HepG2 (cell line): ENCODE data around the gene RNFT1. TPM values are rescaled to one million over a fixed set of nuclear protein-coding genes. Genes with fewer than 3 reads are reported as not detected.
"Not testable (repeated sequence)": the region's sequence is repeated elsewhere in the genome, so short reads cannot be mapped to it uniquely, and the experiment has no call there.

ENCODE experiments used
- ATAC-seq: fragments of 200-7000 bp; cut with Tn5 transposase; 3 replicates; pipeline ENCODE4 v1.9.1; 2020; ENCODE audit warnings: mild to moderate bottlenecking, moderate library complexity
- BruUV-seq: library from RNA; stranded (reverse); fragments of 400-500 nt; replicated peaks from 2 replicates; lab custom pipeline; 2021; lab: Mats Ljungman, UMichigan
- CTCF ChIA-PET: fragments of 300-600 bp; formaldehyde crosslinking; extraction: SDS; loops from one replicate; lab custom pipeline; 2021; ENCODE audit warnings: low total read pairs, inconsistent platforms, low intra/inter-chr PET ratio; lab: Yijun Ruan, JAX
- POLR2A ChIA-PET: fragments of 350-600 bp; sonication (Branson Sonifier 250); formaldehyde crosslinking; loops from one replicate; lab custom pipeline; 2020; ENCODE audit warnings: antibody characterized with exemption, inconsistent platforms; lab: Yijun Ruan, JAX
- DNase-seq: peaks from one replicate; pipeline ENCODE4 v3.0.0-alpha.2; 2015; ENCODE audit warnings: low spot score
- FAIRE-seq: peaks from 3 replicates; lab custom pipeline; 2011; peaks lifted over from hg19 to GRCh38; lab: Jason Lieb, UNC
- H2AFZ ChIP-seq: one replicate; pipeline ENCODE4 v1.6.1; 2011; ENCODE audit warnings: low read length, inconsistent platforms
- H3K27ac ChIP-seq: fragments of 300-600 bp; 3 replicates; pipeline ENCODE4 v1.8.0; 2011; ENCODE audit warnings: mixed run types, mild to moderate bottlenecking, mixed read lengths, low read length, inconsistent platforms; ENCODE audit not compliant: insufficient read depth; ENCODE audit errors: extremely low read length
- H3K27me3 ChIP-seq, 2 experiments: fragments of 200-600 bp in 1 of 2; 2 replicates in 1 of 2; 3 replicates in 1 of 2; pipeline versions ENCODE4 v1.6.0 to v1.8.0; 2011; ENCODE audit warnings: low read length in 2 of 2, mild to moderate bottlenecking in 2 of 2, moderate library complexity in 2 of 2, inconsistent platforms in 1 of 2; ENCODE audit not compliant: insufficient read depth in 2 of 2, control insufficient read depth in 1 of 2
- H3K36me3 ChIP-seq, 2 experiments: fragments of 200-600 bp in 1 of 2; replicated peaks in 1 of 2; 2 replicates in 1 of 2; 3 replicates in 1 of 2; pipeline versions ENCODE4 v1.5.1 to v1.8.0; 2011; ENCODE audit warnings: low read length in 2 of 2, inconsistent platforms in 1 of 2; ENCODE audit not compliant: insufficient read depth in 2 of 2, control insufficient read depth in 1 of 2
- H3K4me1 ChIP-seq: 2 replicates; pipeline ENCODE4 v1.5.1; 2012; ENCODE audit warnings: low read length, inconsistent platforms; ENCODE audit not compliant: insufficient read depth
- H3K4me2 ChIP-seq: 2 replicates; pipeline ENCODE4 v1.6.0; 2011; ENCODE audit warnings: low read depth, low read length, inconsistent platforms
- H3K4me3 ChIP-seq, 3 experiments: fragments of 200-600 bp in 1 of 3; sonication (generic), shearing (Covaris generic) in 1 of 3; replicated peaks in 1 of 3; 2 replicates each; pipeline ENCODE4 v1.5.1; 2011 to 2016; ENCODE audit warnings: low read length in 3 of 3, inconsistent platforms in 2 of 3, low read depth in 2 of 3, mild to moderate bottlenecking in 2 of 3, control low read depth in 1 of 3, mixed read lengths in 1 of 3; ENCODE audit not compliant: insufficient read depth in 1 of 3
- H3K79me2 ChIP-seq: one replicate; pipeline ENCODE4 v1.6.1; 2011; ENCODE audit warnings: low read length, inconsistent platforms; ENCODE audit not compliant: insufficient read depth
- H3K9ac ChIP-seq: 2 replicates; pipeline ENCODE4 v1.6.0; 2011; ENCODE audit warnings: mild to moderate bottlenecking, low read depth, low read length, inconsistent platforms; ENCODE audit not compliant: insufficient read depth
- H3K9me3 ChIP-seq: 2 replicates; pipeline ENCODE4 v1.5.1; 2012; ENCODE audit warnings: mild to moderate bottlenecking, low read length
- H4K20me1 ChIP-seq: 2 replicates; pipeline ENCODE4 v1.6.0; 2011; ENCODE audit warnings: inconsistent platforms, mild to moderate bottlenecking, low read length, moderate library complexity; ENCODE audit not compliant: insufficient read depth
- ZBTB33 ChIP-seq: sonication (generic); formaldehyde crosslinking; IDR thresholded peaks from 2 replicates; pipeline ENCODE4 v1.4.0; 2020; ENCODE audit warnings: missing genetic modification reagents
- ZNF768 ChIP-seq: sonication (generic); formaldehyde crosslinking; IDR thresholded peaks from 2 replicates; pipeline ENCODE4 v1.4.0; 2020; ENCODE audit warnings: missing genetic modification reagents
- WGBS: methylation state at CpG from one replicate; pipeline ENCODE4 v1.1.6; 2017; ENCODE audit warnings: low lambda C conversion rate; 5-methylcytosine and 5-hydroxymethylcytosine counted together
- in situ Hi-C: cut with HindIII; loops from 2 replicates; pipeline ENCODE4 v1.10.0; 2017; ENCODE audit warnings: low pct_unique_long_range_greater_than_20kb; ENCODE audit not compliant: extremely low pct_ligation_motif_present
- intact Hi-C: fragments of 100-400 bp; cut with micrococcal nuclease; formaldehyde crosslinking; loops from one replicate; pipeline ENCODE4 v1.10.0; 2022; ENCODE audit not compliant: unreplicated experiment
- polyA plus RNA-seq, 8 experiments: library from polyadenylated mRNA; depleted of rRNA in 3 of 8; stranded (reverse) in 7 of 8; unstranded in 1 of 8; fragments of >200 nt; fragmentation: Illumina TruSeq in 4 of 8; extraction: Trizol in 4 of 8; gene quantifications; 2 replicates each; pipeline versions ENCODE4 v1.2.1 to v1.2.3, GENCODE V29; 2011 to 2016; ENCODE audit warnings: low read depth in 4 of 8, missing spikeins in 1 of 8, mixed read lengths in 1 of 8; ENCODE audit not compliant: insufficient read depth in 1 of 8
- total RNA-seq, 5 experiments: library from RNA; depleted of rRNA; stranded (reverse); fragments of >200 nt; fragmentation: Illumina TruSeq; extraction: Trizol; gene quantifications; 2 replicates each; pipeline ENCODE4 v1.2.3, GENCODE V29; 2016; ENCODE audit warnings: low read depth in 1 of 5

RNFT1 gene
- total and polyA plus RNA-seq, 2 of the 13 experiments (the other 11 are each of a cell fraction or from before 2014, with no cell fraction given): 19.1 to 22.1 TPM

GRCh38 chr17:59962739-59963318 is 1.7 kb downstream of the RNFT1 start:
- H3K36me3 ChIP-seq: peaks cover 0 to 3% of the 10 kb centered on the region in 2 experiments; a peak in 3 of 5 replicates
- TF ChIP-seq ZBTB33 (peak; percentile 40; the same call in 1 of the 2 replicates), ZNF768 (CRISPR knock-in tag) (no peak)
- TF ChIP-seq, all 625 proteins: peak for 1
- H3K27me3 ChIP-seq: no peaks in the 10 kb centered on the region; a peak in 1 of 5 replicates
- no peak for ATAC-seq
- peaks cover 14% of the 10 kb centered on the region for H3K4me1 ChIP-seq
- H3K9ac ChIP-seq: no peak overlapping the region
- WGBS: 95% methylated on average over 6 of the region's 6 CpGs
- DNase-seq: no peak
- peak overlapping the region; percentile 98; the same call in 1 of the 2 replicates for H3K4me2 ChIP-seq
- H4K20me1 ChIP-seq: no peaks in the 10 kb centered on the region
- no peak for FAIRE-seq
- ChIA-PET POLR2A (no interaction called here), CTCF (no interaction called here)
- no peak overlapping the region for H3K4me3 ChIP-seq
- intact Hi-C loops (no loop called here), in situ Hi-C loops (no loop called here)
- H3K9me3 ChIP-seq: no peaks in the 10 kb centered on the region
- H2AFZ ChIP-seq: no peak overlapping the region
- no peak overlapping the region for H3K27ac ChIP-seq
- BruUV-seq: no TSS peak
- no peaks in the 10 kb centered on the region for H3K79me2 ChIP-seq

GRCh38 chr17:59959574-59959973 is 5.0 kb downstream of the RNFT1 start:
- ATAC-seq, DNase-seq, H3K36me3 ChIP-seq, H3K79me2 ChIP-seq, H3K4me2 ChIP-seq, H3K9me3 ChIP-seq, H4K20me1 ChIP-seq, H2AFZ ChIP-seq, FAIRE-seq, in situ Hi-C loops, CTCF ChIA-PET, H3K27me3 ChIP-seq, H3K9ac ChIP-seq, H3K4me3 ChIP-seq, H3K27ac ChIP-seq, BruUV-seq, intact Hi-C loops: not testable (repeated sequence)
- WGBS: 96% methylated on average over 8 of the region's 8 CpGs
- POLR2A ChIA-PET: interaction anchor here (0.7 kb wide), 1 partner anchor 119 kb away, joined by 3 read pairs; the partner anchor contains the start of gene HEATR6
- peaks cover 14% of the 10 kb centered on the region for H3K4me1 ChIP-seq
